GM13976 (cell line): ENCODE measurements around the gene SPAG16.

Experiments used
- DNase-seq: peaks from one replicate; pipeline ENCODE4 v3.0.0; 2012; ENCODE audit warnings: low spot score
- in situ Hi-C: fragments of 300-500 bp; cut with MboI; formaldehyde crosslinking; loops from one replicate; pipeline ENCODE4 v1.12.0; 2022; ENCODE audit warnings: low sequenced_read_pairs, mixed read lengths, inconsistent platforms; ENCODE audit not compliant: unreplicated experiment
- TF ChIP-seq, protein P1 (sequence below): IDR thresholded peaks from 2 replicates; pipeline ENCODE4 v1.5.1; 2012; ENCODE audit warnings: borderline replicate concordance, mild to moderate bottlenecking; ENCODE audit not compliant: insufficient read depth; ENCODE audit errors: extremely low read depth, missing control alignments, control extremely low read depth

Gene SPAG16

DNA sequence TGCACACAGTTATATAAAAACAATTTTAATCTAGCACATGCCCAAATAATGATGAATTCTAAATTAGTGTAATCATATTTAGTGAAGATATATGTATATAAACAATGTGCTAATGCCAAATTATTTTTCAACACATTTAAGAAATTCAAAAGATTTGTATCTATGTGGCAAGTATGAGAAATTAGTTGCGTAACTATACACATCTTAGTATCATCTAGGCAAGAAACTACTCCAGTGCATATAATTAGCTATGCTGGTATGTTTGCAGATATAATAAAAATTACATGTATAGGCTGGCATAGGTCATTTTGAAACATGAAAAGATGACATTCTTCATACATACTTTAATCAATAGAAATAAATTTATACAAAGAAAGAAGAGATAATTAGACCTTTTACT is 874.6 kb downstream of the SPAG16 start:
- in situ Hi-C loops: no loop called here
- no peak for DNase-seq
- TF ChIP-seq, protein P1, sequence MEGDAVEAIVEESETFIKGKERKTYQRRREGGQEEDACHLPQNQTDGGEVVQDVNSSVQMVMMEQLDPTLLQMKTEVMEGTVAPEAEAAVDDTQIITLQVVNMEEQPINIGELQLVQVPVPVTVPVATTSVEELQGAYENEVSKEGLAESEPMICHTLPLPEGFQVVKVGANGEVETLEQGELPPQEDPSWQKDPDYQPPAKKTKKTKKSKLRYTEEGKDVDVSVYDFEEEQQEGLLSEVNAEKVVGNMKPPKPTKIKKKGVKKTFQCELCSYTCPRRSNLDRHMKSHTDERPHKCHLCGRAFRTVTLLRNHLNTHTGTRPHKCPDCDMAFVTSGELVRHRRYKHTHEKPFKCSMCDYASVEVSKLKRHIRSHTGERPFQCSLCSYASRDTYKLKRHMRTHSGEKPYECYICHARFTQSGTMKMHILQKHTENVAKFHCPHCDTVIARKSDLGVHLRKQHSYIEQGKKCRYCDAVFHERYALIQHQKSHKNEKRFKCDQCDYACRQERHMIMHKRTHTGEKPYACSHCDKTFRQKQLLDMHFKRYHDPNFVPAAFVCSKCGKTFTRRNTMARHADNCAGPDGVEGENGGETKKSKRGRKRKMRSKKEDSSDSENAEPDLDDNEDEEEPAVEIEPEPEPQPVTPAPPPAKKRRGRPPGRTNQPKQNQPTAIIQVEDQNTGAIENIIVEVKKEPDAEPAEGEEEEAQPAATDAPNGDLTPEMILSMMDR: no peak

DNA sequence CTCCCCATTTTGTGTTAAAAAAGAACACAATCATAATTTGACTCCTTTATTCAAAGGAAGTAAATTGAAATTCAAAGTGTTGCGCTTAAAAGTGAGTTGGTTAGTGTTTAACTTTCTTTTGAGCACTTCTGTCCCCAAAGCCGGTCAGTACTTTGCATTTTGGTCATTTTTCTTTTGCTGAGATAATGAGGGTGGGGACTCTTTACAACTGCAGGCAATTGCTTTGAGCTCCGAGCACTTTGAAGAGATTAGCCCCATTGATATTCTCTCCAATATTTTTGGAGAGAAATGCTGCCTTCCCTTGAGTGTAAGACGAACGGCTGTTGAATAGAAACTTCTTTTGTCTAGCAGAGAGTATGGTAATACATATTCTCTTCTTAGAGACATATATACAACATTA is 885.0 kb downstream of the SPAG16 start:
- in situ Hi-C loops: no loop called here
- TF ChIP-seq, protein P1: no peak
- DNase-seq: no peak

DNA sequence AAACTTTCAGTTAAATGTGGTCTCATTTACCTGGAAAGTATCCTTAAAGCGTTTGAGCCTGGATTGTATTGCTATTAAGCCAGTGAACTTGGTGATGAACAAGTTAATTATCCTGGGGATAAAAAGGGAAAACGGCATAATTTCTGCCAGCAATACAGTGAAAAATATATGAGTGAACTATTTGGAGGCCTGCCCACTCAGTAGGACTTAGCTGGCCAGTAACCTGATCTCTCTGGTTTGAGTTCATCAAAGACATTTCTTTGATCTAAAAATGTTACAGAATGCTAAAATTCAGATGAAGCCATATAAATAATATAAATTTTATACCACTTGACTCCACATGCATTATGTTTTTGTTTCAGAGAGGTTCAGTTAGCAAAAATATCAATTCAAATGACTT is 885.5 kb downstream of the SPAG16 start:
- TF ChIP-seq, protein P1: no peak
- DNase-seq: no peak
- in situ Hi-C loops: no loop called here

DNA sequence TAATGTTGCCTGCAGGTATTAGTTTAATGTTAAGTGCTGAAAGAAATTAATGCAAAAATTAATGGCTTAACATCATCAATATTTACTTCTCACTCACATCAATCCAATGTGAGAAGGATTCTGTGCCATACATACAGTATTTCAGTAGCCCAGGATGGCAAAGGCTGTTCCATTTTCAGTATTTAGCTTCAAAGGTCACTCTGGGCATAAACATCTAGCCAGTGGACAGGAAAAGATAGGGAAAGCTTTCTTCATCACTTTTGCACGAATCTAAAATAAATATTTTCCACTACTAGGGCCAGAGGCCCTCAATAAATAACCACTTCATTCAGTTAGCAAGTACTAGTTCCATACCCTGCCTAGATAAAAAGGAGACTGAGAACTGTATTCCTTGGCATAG is 890.3 kb downstream of the SPAG16 start:
- TF ChIP-seq, protein P1: no peak
- in situ Hi-C loops: no loop called here
- DNase-seq: no peak

DNA sequence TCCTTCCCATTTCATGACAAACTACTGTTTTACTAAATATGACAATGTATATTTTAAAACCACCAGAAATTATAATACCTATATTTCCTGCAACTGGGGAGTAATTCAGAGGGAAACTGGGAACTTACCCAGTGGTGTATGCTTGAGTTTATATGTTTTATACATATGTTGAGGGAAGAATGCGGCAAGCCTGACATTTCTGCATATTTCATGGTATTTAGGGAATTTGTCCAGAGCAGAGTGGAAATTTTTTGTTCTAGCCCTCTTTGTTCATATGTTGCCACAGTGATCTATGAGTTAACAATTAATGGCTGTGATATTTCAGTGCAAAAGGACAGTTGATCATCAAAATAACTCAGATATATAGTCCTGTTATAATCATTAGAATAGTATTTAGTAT is 895.8 kb downstream of the SPAG16 start:
- DNase-seq: no peak
- TF ChIP-seq, protein P1: no peak
- in situ Hi-C loops: no loop called here

DNA sequence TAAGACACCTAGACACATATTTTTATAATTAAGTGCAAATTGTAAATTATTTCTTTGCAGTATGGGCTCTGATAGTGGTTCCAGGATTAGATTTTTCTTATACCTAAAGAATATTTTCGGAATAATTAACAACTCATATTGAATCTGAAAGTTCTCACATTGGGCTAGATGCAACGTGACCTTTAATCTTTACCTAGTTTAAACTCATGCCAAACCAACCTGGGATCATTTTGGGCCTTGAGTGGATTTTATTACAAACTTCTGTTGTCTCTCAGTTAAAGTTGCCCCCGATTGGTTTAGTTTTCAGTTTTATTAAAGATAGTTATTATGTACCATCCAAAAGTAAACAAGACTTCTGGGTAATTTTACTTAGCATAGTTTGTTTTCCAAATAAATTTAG is 896.4 kb downstream of the SPAG16 start:
- no peak for DNase-seq
- TF ChIP-seq, protein P1: no peak
- in situ Hi-C loops: no loop called here

DNA sequence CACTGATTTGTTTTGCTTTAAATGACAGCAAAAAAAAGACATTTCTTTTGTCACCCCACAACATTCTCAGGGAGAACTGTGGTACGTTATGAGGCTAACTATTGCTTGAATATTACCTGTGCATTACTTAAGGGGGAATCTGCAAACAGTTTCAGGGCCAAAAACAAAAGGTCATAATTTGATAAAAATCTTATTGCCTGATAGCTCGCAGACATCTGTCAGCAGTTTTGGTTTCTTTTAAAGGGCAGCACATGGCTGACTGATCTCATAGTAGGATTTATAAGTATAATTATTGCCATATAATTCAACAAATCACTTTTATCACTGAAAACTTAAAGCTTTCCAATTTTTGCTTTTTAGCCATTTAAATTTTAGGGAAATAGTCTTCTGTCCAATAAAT is 900.2 kb downstream of the SPAG16 start:
- DNase-seq: no peak
- in situ Hi-C loops: no loop called here
- TF ChIP-seq, protein P1: no peak
